HCT116 (cell line): ENCODE results near the gene NLGN4Y. TPM values are rescaled to one million over a fixed set of nuclear protein-coding genes. Genes with fewer than 3 reads are reported as not detected.

Source experiments
- ATAC-seq: fragments of 200-7000 bp; cut with Tn5 transposase; 2 replicates; pipeline ENCODE4 v1.9.1; 2020; ENCODE audit warnings: mild to moderate bottlenecking, moderate library complexity
- BruUV-seq: library from RNA; stranded (reverse); fragments of 400-500 nt; replicated peaks from 2 replicates; lab custom pipeline; 2021; lab: Mats Ljungman, UMichigan
- CTCF ChIA-PET: fragments of 300-600 bp; sonication (Branson Sonifier 250); formaldehyde crosslinking; loops from one replicate; lab custom pipeline; 2021; ENCODE audit warnings: antibody characterized with exemption; lab: Charles Lee
- POLR2A ChIA-PET: fragments of 300-600, 350-600 bp; sonication (Branson Sonifier 250); formaldehyde crosslinking; loops from one replicate; lab custom pipeline; 2021; ENCODE audit warnings: antibody characterized with exemption; lab: Charles Lee
- RAD21 ChIA-PET, 2 experiments: fragments of 300-600 bp; sonication (Branson Sonifier 250); formaldehyde crosslinking; loops; one replicate each; lab custom pipeline; 2023; ENCODE audit warnings: low total read pairs in 2 of 2; ENCODE audit not compliant: uncharacterized antibody in 2 of 2, unreplicated experiment in 2 of 2, low non-redundant PET in 1 of 2; lab: Charles Lee
- DNase-seq: peaks from one replicate; pipeline ENCODE4 v3.0.0-alpha.2; 2010; ENCODE audit warnings: low read depth, low spot score
- H2AFZ ChIP-seq: fragments of 200-600 bp; shearing (Covaris generic), sonication (generic); 2 replicates; pipeline ENCODE4 v1.6.1; 2017; ENCODE audit warnings: low read depth, mixed run types, mixed read lengths, antibody characterized with exemption, low read length; ENCODE audit not compliant: poor library complexity, severe bottlenecking
- H3K27ac ChIP-seq: 2 replicates; pipeline ENCODE4 v1.5.1; 2012; ENCODE audit warnings: low read depth, low read length
- H3K27me3 ChIP-seq: fragments of 200-600 bp; sonication (generic); 2 replicates; pipeline ENCODE4 v1.6.1; 2016; ENCODE audit warnings: mixed run types, low read length, mixed read lengths; ENCODE audit not compliant: insufficient read depth
- H3K36me3 ChIP-seq, 2 experiments: fragments of 200-500 bp in 1 of 2; fragments of 200-600 bp in 1 of 2; sonication (Bioruptor generic) in 1 of 2; sonication (generic) in 1 of 2; 2 replicates each; pipeline versions ENCODE4 v1.5.1 to v1.6.1; 2014 to 2016; ENCODE audit warnings: low read length in 2 of 2, inconsistent platforms in 1 of 2, mixed read lengths in 1 of 2, mixed run types in 1 of 2; ENCODE audit not compliant: insufficient read depth in 2 of 2, control insufficient read depth in 1 of 2
- H3K4me1 ChIP-seq, 2 experiments: fragments of 200-600 bp in 1 of 2; sonication (generic) in 1 of 2; 2 replicates each; pipeline versions ENCODE4 v1.5.1 to v1.6.1; 2012 to 2017; ENCODE audit warnings: low read length in 2 of 2, inconsistent platforms in 1 of 2, mild to moderate bottlenecking in 1 of 2, mixed read lengths in 1 of 2, mixed run types in 1 of 2, moderate library complexity in 1 of 2; ENCODE audit not compliant: insufficient read depth in 2 of 2, control insufficient read depth in 1 of 2
- H3K4me2 ChIP-seq: fragments of 200-600 bp; sonication (generic); 2 replicates; pipeline ENCODE4 v1.6.1; 2017; ENCODE audit warnings: mixed run types, low read length, mixed read lengths
- H3K4me3 ChIP-seq, 2 experiments: fragments of 200-600 bp in 1 of 2; sonication (generic) in 1 of 2; replicated peaks in 1 of 2; 2 replicates each; pipeline ENCODE4 v1.5.1; 2011 to 2016; ENCODE audit warnings: low read length in 2 of 2, control low read depth in 1 of 2, low read depth in 1 of 2, mild to moderate bottlenecking in 1 of 2, mixed read lengths in 1 of 2, mixed run types in 1 of 2
- H3K79me2 ChIP-seq: fragments of 200-600 bp; sonication (generic); 2 replicates; pipeline ENCODE4 v1.6.1; 2017; ENCODE audit warnings: mild to moderate bottlenecking, mixed run types, low read length, moderate library complexity, mixed read lengths; ENCODE audit not compliant: insufficient read depth
- H3K9ac ChIP-seq: fragments of 200-600 bp; sonication (generic); 2 replicates; pipeline ENCODE4 v1.6.1; 2016; ENCODE audit warnings: low read length, mixed read lengths
- H3K9me2 ChIP-seq: fragments of 200-600 bp; sonication (generic), shearing (Covaris generic); 2 replicates; pipeline ENCODE4 v1.6.1; 2017; ENCODE audit warnings: mixed run types, mild to moderate bottlenecking, moderate library complexity; ENCODE audit not compliant: insufficient read depth
- H3K9me3 ChIP-seq, 2 experiments: fragments of 200-500 bp in 1 of 2; fragments of 200-600 bp in 1 of 2; sonication (Bioruptor generic) in 1 of 2; sonication (generic) in 1 of 2; 2 replicates each; pipeline ENCODE4 v1.6.1; 2014 to 2017; ENCODE audit warnings: low read length in 2 of 2, mixed read lengths in 2 of 2, inconsistent platforms in 1 of 2, low read depth in 1 of 2, mild to moderate bottlenecking in 1 of 2, mixed run types in 1 of 2, moderate library complexity in 1 of 2; ENCODE audit not compliant: control insufficient read depth in 1 of 2, insufficient read depth in 1 of 2
- H4K20me1 ChIP-seq: fragments of 200-600 bp; sonication (generic), shearing (Covaris generic); 2 replicates; pipeline ENCODE4 v1.6.1; 2017; ENCODE audit warnings: mixed run types, mild to moderate bottlenecking, moderate library complexity; ENCODE audit not compliant: insufficient read depth
- ATF3 ChIP-seq: IDR thresholded peaks from 2 replicates; pipeline ENCODE4 v1.6.1; 2012
- CEBPB ChIP-seq: IDR thresholded peaks from 2 replicates; pipeline ENCODE4 v1.6.1; 2012; ENCODE audit warnings: low read depth
- CTCF ChIP-seq, 3 experiments: fragments of 200-600 bp in 1 of 3; sonication (generic) in 1 of 3; IDR thresholded peaks in 2 of 3; conservative IDR thresholded peaks in 1 of 3; 2 replicates each; pipeline ENCODE4 v1.5.1; 2012 to 2017; ENCODE audit warnings: low read depth in 2 of 3, low read length in 2 of 3, antibody characterized with exemption in 1 of 3, borderline replicate concordance in 1 of 3, control low read depth in 1 of 3, mild to moderate bottlenecking in 1 of 3, mixed read lengths in 1 of 3, mixed run types in 1 of 3, moderate library complexity in 1 of 3; ENCODE audit not compliant: insufficient read depth in 1 of 3
- EGR1 ChIP-seq: IDR thresholded peaks from 2 replicates; pipeline ENCODE4 v1.6.1; 2012; ENCODE audit warnings: low read depth
- ELF1 ChIP-seq: IDR thresholded peaks from 2 replicates; pipeline ENCODE4 v1.6.1; 2012; ENCODE audit warnings: low read depth, borderline replicate concordance
- EZH2 ChIP-seq: fragments of 200-600 bp; sonication (generic); IDR thresholded peaks from 2 replicates; pipeline ENCODE4 v1.6.1; 2017; ENCODE audit warnings: antibody characterized with exemption, mixed run types
- EZH2phosphoT487 ChIP-seq: fragments of 200-600 bp; IDR thresholded peaks from 2 replicates; pipeline ENCODE4 v1.6.1; 2018; ENCODE audit warnings: antibody characterized with exemption, borderline replicate concordance
- FOSL1 ChIP-seq: IDR thresholded peaks from 2 replicates; pipeline ENCODE4 v1.6.1; 2012; ENCODE audit warnings: low read depth
- JUND ChIP-seq: IDR thresholded peaks from 2 replicates; pipeline ENCODE4 v1.6.1; 2012
- MAX ChIP-seq: IDR thresholded peaks from 2 replicates; pipeline ENCODE4 v1.6.1; 2012
- POLR2A ChIP-seq: IDR thresholded peaks from 2 replicates; pipeline ENCODE4 v1.7.0; 2011; ENCODE audit warnings: borderline replicate concordance; ENCODE audit not compliant: insufficient read depth, insufficient read length; ENCODE audit errors: extremely low read depth
- POLR2AphosphoS5 ChIP-seq: IDR thresholded peaks from 2 replicates; pipeline ENCODE4 v1.6.1; 2011; ENCODE audit warnings: mild to moderate bottlenecking, low read depth, low read length, moderate library complexity
- RAD21 ChIP-seq: IDR thresholded peaks from 2 replicates; pipeline ENCODE4 v1.6.1; 2012; ENCODE audit warnings: low read depth, mild to moderate bottlenecking
- SIN3A ChIP-seq: IDR thresholded peaks from 2 replicates; pipeline ENCODE4 v1.6.1; 2012; ENCODE audit warnings: low read depth
- SP1 ChIP-seq: IDR thresholded peaks from 2 replicates; pipeline ENCODE4 v1.6.1; 2012; ENCODE audit warnings: low read depth
- SRF ChIP-seq: IDR thresholded peaks from 2 replicates; pipeline ENCODE4 v1.6.1; 2012; ENCODE audit warnings: low read depth
- TCF7L2 ChIP-seq: IDR thresholded peaks from 2 replicates; pipeline ENCODE4 v1.7.0; 2011; ENCODE audit warnings: borderline replicate concordance, inconsistent platforms; ENCODE audit not compliant: insufficient read depth, insufficient read length; ENCODE audit errors: extremely low read depth
- YY1 ChIP-seq: IDR thresholded peaks from 2 replicates; pipeline ENCODE4 v1.6.1; 2011; ENCODE audit warnings: low read length, low read depth, moderate library complexity, mild to moderate bottlenecking; ENCODE audit not compliant: insufficient replicate concordance; ENCODE audit errors: extremely low read depth
- ZBTB33 ChIP-seq: IDR thresholded peaks from 2 replicates; pipeline ENCODE4 v1.6.1; 2011; ENCODE audit warnings: mild to moderate bottlenecking, low read length, moderate library complexity; ENCODE audit not compliant: insufficient replicate concordance; ENCODE audit errors: extremely low read depth
- ZFX ChIP-seq: fragments of 450-650 bp; IDR thresholded peaks from 2 replicates; pipeline ENCODE4 v1.6.1; 2017
- intact Hi-C: fragments of 100-400 bp; cut with micrococcal nuclease; formaldehyde crosslinking; loops from 2 replicates; pipeline ENCODE4 v1.10.0; 2022
- total RNA-seq: library from RNA; stranded (reverse); gene quantifications from one replicate; pipeline ENCODE4 v1.2.1, GENCODE V29; 2021; ENCODE audit not compliant: unreplicated experiment

The NLGN4Y gene
- total RNA-seq, 1 experiment from 2014 or later: 0.22 TPM

GRCh38 chrY:14601372-14601771, 77.0 kb downstream of the NLGN4Y start:
- BruUV-seq: no TSS peak
- no peak overlapping the region for H3K27ac ChIP-seq
- H3K4me3 ChIP-seq: no peak overlapping the region
- intact Hi-C loops: no loop called here
- no peak overlapping the region for H3K4me2 ChIP-seq
- ATAC-seq (no peak), DNase-seq (no peak)
- no peak overlapping the region for H3K9ac ChIP-seq
- H3K4me1 ChIP-seq: no peaks in the 10 kb centered on the region
- TF ChIP-seq SRF: no peak
- no peak for TF ChIP-seq SIN3A
- no peak for TF ChIP-seq ZFX
- no peak for TF ChIP-seq EGR1
- TF ChIP-seq ZBTB33: no peak
- TF ChIP-seq MAX: no peak
- TF ChIP-seq CEBPB: no peak
- no peak for TF ChIP-seq CTCF (IDR thresholded peaks at IDR 0.05 in 2 of 3, conservative IDR thresholded peaks at IDR 0.05 in 1 of 3; ENCODE audit: borderline replicate concordance in 1 of 3, insufficient read depth in 1 of 3, low read depth in 2 of 3, low read length in 2 of 3)
- TF ChIP-seq RAD21: no peak
- no peak for TF ChIP-seq FOSL1
- TF ChIP-seq EZH2phosphoT487: no peak
- TF ChIP-seq ATF3: no peak
- TF ChIP-seq ELF1: no peak
- no peak for TF ChIP-seq SP1
- no peak for TF ChIP-seq JUND
- TF ChIP-seq YY1: no peak
- no peak for TF ChIP-seq POLR2AphosphoS5
- no peak for TF ChIP-seq EZH2
- TF ChIP-seq TCF7L2: no peak
- no peak for TF ChIP-seq POLR2A
- H3K27me3 ChIP-seq: no peaks in the 10 kb centered on the region
- no peaks in the 10 kb centered on the region for H3K79me2 ChIP-seq
- CTCF ChIA-PET: no interaction called here
- H2AFZ ChIP-seq: no peak overlapping the region
- no peaks in the 10 kb centered on the region for H4K20me1 ChIP-seq
- POLR2A ChIA-PET: no interaction called here
- no peaks in the 10 kb centered on the region for H3K9me3 ChIP-seq
- RAD21 ChIA-PET: no interaction called here
- no peaks in the 10 kb centered on the region for H3K36me3 ChIP-seq
- no peaks in the 10 kb centered on the region for H3K9me2 ChIP-seq
